GM12891 (cell line): ENCODE data around the gene UGT2B7.
"Not testable (repeated sequence)": the region's sequence is repeated elsewhere in the genome, so short reads cannot be mapped to it uniquely, and the experiment has no call there.

Source experiments
- POLR2A ChIP-seq: IDR thresholded peaks from 2 replicates; pipeline ENCODE4 v1.6.1; 2011; ENCODE audit warnings: low read depth, low read length, control low read depth
- POLR2AphosphoS5 ChIP-seq: IDR thresholded peaks from 2 replicates; pipeline ENCODE4 v1.6.1; 2011; ENCODE audit warnings: low read depth, low read length, control low read depth
- POU2F2 ChIP-seq: IDR thresholded peaks from 2 replicates; pipeline ENCODE4 v1.6.1; 2011; ENCODE audit warnings: low read depth, mild to moderate bottlenecking, control low read depth, low read length, moderate library complexity
- SPI1 ChIP-seq: IDR thresholded peaks from 2 replicates; pipeline ENCODE4 v1.6.1; 2011; ENCODE audit warnings: low read depth, low read length, control low read depth
- TAF1 ChIP-seq: IDR thresholded peaks from 2 replicates; pipeline ENCODE4 v1.6.1; 2011; ENCODE audit warnings: low read depth, low read length, control low read depth

- TF ChIP-seq POLR2A, POLR2AphosphoS5, POU2F2, TAF1, SPI1: not testable (repeated sequence)
Measured at GRCh38 chr4:69050853-69051575, 45.3 kb upstream of the UGT2B7 start.
